Ovary (tissue), 3 donors: Measurements from ENCODE around the gene SIRPD.

Source experiments
- EP300 ChIP-seq: sonication (generic); formaldehyde crosslinking; IDR thresholded peaks from one replicate; pipeline ENCODE4 v1.6.1; 2017; ENCODE audit warnings: antibody characterized with exemption
- POLR2A ChIP-seq: fragments of 450-650 bp; IDR thresholded peaks from one replicate; pipeline ENCODE4 v1.6.1; 2017; ENCODE audit warnings: antibody characterized with exemption, mild to moderate bottlenecking, moderate library complexity
- TF ChIP-seq, protein P1 (sequence below), 3 donors: fragments of 450-650 bp in 2 of 3; fragments of 200-600 bp in 1 of 3; IDR thresholded peaks; one replicate each; pipeline versions ENCODE4 v1.5.1 to v1.8.0; 2016 to 2022; ENCODE audit warnings: antibody characterized with exemption in 3 of 3, mild to moderate bottlenecking in 1 of 3
- donor health status: DM: no; HTN: no; CAD: no.

- TF ChIP-seq, protein P1, sequence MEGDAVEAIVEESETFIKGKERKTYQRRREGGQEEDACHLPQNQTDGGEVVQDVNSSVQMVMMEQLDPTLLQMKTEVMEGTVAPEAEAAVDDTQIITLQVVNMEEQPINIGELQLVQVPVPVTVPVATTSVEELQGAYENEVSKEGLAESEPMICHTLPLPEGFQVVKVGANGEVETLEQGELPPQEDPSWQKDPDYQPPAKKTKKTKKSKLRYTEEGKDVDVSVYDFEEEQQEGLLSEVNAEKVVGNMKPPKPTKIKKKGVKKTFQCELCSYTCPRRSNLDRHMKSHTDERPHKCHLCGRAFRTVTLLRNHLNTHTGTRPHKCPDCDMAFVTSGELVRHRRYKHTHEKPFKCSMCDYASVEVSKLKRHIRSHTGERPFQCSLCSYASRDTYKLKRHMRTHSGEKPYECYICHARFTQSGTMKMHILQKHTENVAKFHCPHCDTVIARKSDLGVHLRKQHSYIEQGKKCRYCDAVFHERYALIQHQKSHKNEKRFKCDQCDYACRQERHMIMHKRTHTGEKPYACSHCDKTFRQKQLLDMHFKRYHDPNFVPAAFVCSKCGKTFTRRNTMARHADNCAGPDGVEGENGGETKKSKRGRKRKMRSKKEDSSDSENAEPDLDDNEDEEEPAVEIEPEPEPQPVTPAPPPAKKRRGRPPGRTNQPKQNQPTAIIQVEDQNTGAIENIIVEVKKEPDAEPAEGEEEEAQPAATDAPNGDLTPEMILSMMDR (IDR thresholded peaks at IDR 0.05), result no peak
- TF ChIP-seq POLR2A (no peak), EP300 (no peak)
These were observed 52.1 kb downstream of the SIRPD start for GRCh38 chr20:1505361-1505760.
